ENCODE measurements around the gene EEF2. TPM values are rescaled to one million over a fixed set of nuclear protein-coding genes. Genes with fewer than 3 reads are reported as not detected.

Gene EEF2
- polyA plus RNA-seq (ENCODE audit: insufficient read length in 12 of 12) = 1,000 to 10,000 TPM in 11 of 12 donors, 100 to 1,000 TPM in 1; 901 to 3,153 (median 2,321) TPM
- long read RNA-seq, donor 1, transcript EEF2-204 (4 exons, 581 nt) = minor isoform, 7 of 1,587 reads
- long read RNA-seq, donor 1, transcript EEF2-203 (2 exons, 218 nt) = minor isoform, 7 of 1,587 reads
- long read RNA-seq, donor 1, transcript EEF2-202 (2 exons, 580 nt) = minor isoform, 8 of 1,587 reads
- long read RNA-seq, donor 1, transcript EEF2-201 (15 exons, 3,164 nt) = major isoform, 207 of 1,587 reads
- long read RNA-seq, donor 1, partial matches to known transcripts = 1,353 of 1,587 reads
- long read RNA-seq, donor 1, other reads (novel, unspliced or antisense) = 5 of 1,587 reads
- long read RNA-seq, donor 2, transcript EEF2-202 (2 exons, 580 nt) = minor isoform, 13 of 1,503 reads
- long read RNA-seq, donor 2, transcript EEF2-204 (4 exons, 581 nt) = minor isoform, 6 of 1,503 reads
- long read RNA-seq, donor 2, transcript EEF2-201 (15 exons, 3,164 nt) = major isoform, 467 of 1,503 reads
- long read RNA-seq, donor 2, transcript EEF2-203 (2 exons, 218 nt) = minor isoform, 5 of 1,503 reads
- long read RNA-seq, donor 2, partial matches to known transcripts = 989 of 1,503 reads
- long read RNA-seq, donor 2, other reads (novel, unspliced or antisense) = 23 of 1,503 reads
- long read RNA-seq, donor 3, transcript EEF2-202 (2 exons, 580 nt) = minor isoform, 5 of 676 reads
- long read RNA-seq, donor 3, transcript EEF2-201 (15 exons, 3,164 nt) = major isoform, 203 of 676 reads
- long read RNA-seq, donor 3, partial matches to known transcripts = 454 of 676 reads
- long read RNA-seq, donor 3, other reads (novel, unspliced or antisense) = 13 of 676 reads
- long read RNA-seq, donor 4, transcript EEF2-202 (2 exons, 580 nt) = minor isoform, 9 of 653 reads
- long read RNA-seq, donor 4, transcript EEF2-201 (15 exons, 3,164 nt) = major isoform, 129 of 653 reads
- long read RNA-seq, donor 4, partial matches to known transcripts = 510 of 653 reads
- long read RNA-seq, donor 4, other reads (novel, unspliced or antisense) = 0 of 653 reads
- long read RNA-seq, donor 5, transcript EEF2-201 (15 exons, 3,164 nt) = major isoform, 734 of 1,969 reads
- long read RNA-seq, donor 5, transcript EEF2-202 (2 exons, 580 nt) = minor isoform, 28 of 1,969 reads
- long read RNA-seq, donor 5, partial matches to known transcripts = 1,156 of 1,969 reads
- long read RNA-seq, donor 5, other reads (novel, unspliced or antisense) = 46 of 1,969 reads
- long read RNA-seq, donor 6, transcript EEF2-202 (2 exons, 580 nt) = minor isoform, 10 of 841 reads
- long read RNA-seq, donor 6, transcript EEF2-201 (15 exons, 3,164 nt) = major isoform, 305 of 841 reads
- long read RNA-seq, donor 6, partial matches to known transcripts = 510 of 841 reads
- long read RNA-seq, donor 6, other reads (novel, unspliced or antisense) = 13 of 841 reads
- long read RNA-seq, donor 7, transcript EEF2-201 (15 exons, 3,164 nt) = major isoform, 146 of 544 reads
- long read RNA-seq, donor 7, transcript EEF2-202 (2 exons, 580 nt) = minor isoform, 8 of 544 reads
- long read RNA-seq, donor 7, partial matches to known transcripts = 387 of 544 reads
- long read RNA-seq, donor 7, other reads (novel, unspliced or antisense) = 0 of 544 reads
- long read RNA-seq, donor 8, transcript EEF2-201 (15 exons, 3,164 nt) = major isoform, 657 of 2,020 reads
- long read RNA-seq, donor 8, transcript EEF2-202 (2 exons, 580 nt) = minor isoform, 32 of 2,020 reads
- long read RNA-seq, donor 8, partial matches to known transcripts = 1,268 of 2,020 reads
- long read RNA-seq, donor 8, other reads (novel, unspliced or antisense) = 56 of 2,020 reads
- long read RNA-seq, donor 9, transcript EEF2-202 (2 exons, 580 nt) = minor isoform, 10 of 918 reads
- long read RNA-seq, donor 9, transcript EEF2-201 (15 exons, 3,164 nt) = major isoform, 175 of 918 reads
- long read RNA-seq, donor 9, partial matches to known transcripts = 715 of 918 reads
- long read RNA-seq, donor 9, other reads (novel, unspliced or antisense) = 13 of 918 reads
- long read RNA-seq, donor 10, transcript EEF2-202 (2 exons, 580 nt) = minor isoform, 24 of 1,702 reads
- long read RNA-seq, donor 10, transcript EEF2-201 (15 exons, 3,164 nt) = major isoform, 640 of 1,702 reads
- long read RNA-seq, donor 10, partial matches to known transcripts = 1,005 of 1,702 reads
- long read RNA-seq, donor 10, other reads (novel, unspliced or antisense) = 28 of 1,702 reads
- long read RNA-seq, donor 11, transcript EEF2-201 (15 exons, 3,164 nt) = major isoform, 360 of 1,352 reads
- long read RNA-seq, donor 11, transcript EEF2-202 (2 exons, 580 nt) = minor isoform, 17 of 1,352 reads
- long read RNA-seq, donor 11, partial matches to known transcripts = 941 of 1,352 reads
- long read RNA-seq, donor 11, other reads (novel, unspliced or antisense) = 28 of 1,352 reads

DNA sequence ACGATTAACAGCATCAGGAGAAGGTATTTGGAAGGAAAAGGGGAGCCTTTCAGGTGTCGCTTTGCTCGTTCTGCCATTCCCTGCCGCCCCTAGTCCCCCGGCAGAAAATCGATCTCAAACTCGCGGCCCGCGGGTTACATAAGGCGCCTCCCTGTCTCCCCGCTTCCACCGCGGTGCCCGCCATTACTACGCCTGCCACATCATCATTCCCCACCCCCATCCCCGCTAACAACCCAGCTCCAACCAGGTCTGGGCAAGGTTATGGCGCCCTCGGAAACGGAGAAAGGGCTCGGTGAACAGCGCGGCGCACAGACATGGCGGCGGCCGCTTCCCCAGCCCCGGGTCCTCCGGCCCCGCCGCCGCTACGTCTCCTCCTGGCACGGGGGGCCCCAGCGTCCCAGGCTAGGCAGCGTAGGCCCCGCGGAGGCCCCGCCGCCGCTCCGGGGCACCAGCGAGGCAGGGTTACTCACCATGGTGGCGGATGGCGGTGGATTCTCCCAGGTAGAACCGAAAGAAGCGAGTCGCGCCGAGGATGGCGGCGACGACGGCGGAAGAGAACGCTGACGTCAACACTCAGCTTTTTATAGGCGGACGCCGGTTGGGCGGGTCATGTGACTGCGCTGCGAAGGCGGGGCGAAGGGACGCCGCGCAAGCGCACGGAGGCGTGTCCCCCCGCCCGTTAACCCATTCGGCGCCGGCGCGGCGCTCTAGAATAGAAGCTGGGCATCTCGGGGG lies at the start of gene EEF2:
TSS of gene EEF2 (minus strand) at position 556 of the 735 bp plus-strand sequence. CDS start at position 473, 83 bp downstream.
- peak; percentile 96 for DNase-seq

DNA sequence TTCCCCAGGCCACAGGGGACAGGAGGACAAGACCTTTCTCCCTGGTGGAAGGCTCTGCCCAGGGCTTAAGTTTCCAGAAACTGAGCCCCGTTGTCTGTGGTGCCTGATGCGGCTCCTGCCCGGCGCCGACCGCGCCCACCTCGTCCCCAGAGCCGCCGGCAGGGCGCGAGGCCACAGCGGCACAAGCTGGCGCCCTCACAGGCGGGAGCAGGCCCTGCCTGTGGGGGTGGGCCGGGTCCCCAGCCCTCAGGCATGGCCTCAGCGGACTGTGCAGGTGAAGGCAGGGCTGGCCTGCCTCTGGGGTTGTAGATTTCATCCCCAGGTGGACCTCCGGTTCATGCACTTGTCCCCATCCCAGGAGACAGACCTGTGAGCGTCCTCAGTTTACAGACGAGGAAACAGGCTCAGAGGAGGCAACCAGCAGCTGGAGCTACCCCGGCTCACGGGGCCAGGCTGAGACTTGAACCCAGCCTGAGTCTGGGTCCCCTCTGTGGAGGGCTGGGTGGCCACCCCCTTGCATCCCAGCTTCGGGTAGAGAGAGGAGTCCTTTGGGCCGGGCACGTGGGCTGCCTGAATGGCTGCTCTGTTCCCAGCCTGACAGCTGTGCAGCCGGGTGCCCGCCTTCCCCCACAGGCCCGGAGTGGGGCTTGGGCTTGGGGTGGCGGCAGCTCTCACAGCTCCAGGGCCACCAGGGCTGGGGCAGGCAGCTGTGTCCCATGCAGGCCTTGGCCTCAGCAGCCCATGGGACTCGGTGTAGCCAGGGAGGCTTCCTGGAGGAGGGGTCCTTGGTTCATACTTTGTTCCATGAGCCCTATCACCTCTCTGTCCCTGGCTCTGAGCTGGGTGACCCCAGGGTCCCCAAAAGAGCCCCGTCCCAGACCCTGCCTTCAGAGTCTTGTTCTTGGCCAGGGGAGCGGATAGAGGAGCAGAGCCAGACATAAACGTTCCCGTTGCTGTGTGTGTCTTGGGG lies 49.1 kb upstream of the EEF2 start:
- no peak for DNase-seq

DNA sequence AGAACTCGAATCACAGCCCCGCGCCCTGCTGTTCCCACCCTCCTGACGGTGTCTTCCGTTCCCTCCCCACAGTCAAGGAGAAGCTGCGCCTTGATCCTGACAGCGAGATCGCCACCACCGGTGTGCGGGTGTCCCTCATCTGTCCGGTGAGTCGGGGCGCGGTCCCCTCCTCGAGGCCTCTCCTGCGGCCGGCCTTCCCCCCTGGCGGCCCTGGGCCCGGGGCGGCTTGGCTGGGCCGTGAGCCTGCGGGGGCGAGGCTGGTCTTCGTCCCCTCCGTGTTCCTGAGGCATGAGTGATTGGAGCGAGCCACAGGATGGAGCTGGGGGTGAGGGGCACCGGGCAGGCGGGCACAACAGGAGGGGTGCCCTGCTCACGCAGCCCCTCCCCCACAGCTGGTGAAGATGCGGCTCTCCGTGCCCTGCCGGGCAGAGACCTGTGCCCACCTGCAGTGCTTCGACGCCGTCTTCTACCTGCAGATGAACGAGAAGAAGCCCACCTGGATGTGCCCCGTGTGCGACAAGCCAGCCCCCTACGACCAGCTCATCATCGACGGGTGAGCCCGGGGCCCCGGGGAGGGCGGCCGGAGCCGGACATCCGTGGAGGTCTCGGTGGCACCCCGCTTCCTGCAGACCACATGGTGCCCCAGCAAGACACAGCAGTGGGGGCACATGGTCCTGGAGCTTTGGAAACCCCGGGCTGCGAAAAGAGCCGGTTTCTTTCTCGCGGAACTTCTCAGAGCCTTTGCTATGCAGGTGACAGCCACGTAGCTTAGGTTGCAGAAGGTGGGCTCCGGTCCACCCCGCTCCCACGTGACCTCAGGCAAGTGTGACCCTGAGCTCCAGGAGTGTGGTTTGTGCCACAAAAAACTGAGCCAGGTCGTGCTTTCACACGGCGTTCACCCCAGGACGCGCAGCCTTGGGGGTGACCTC lies 48.0 kb upstream of the EEF2 start:
- no peak for DNase-seq

DNA sequence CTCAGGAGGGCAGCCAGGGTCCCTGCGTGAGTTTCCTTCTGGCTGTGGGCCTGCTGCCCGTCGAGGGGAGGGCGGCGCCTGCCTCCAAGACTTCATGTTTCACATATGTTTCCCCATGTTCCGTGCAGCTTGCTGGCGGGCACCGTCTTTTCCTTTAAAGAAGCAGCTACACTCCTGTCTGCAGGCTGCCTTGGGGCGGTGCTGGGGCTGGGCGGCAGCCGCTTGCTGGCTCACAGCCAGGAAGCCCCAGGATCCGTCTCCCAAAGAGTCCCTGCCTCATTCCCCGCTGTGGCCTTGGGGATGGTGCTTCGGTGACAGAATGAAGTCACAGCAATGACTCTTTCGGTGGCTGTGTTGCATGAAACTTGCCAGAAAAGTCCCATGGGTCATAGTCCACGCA lies 47.2 kb upstream of the EEF2 start:
- no peak for DNase-seq

DNA sequence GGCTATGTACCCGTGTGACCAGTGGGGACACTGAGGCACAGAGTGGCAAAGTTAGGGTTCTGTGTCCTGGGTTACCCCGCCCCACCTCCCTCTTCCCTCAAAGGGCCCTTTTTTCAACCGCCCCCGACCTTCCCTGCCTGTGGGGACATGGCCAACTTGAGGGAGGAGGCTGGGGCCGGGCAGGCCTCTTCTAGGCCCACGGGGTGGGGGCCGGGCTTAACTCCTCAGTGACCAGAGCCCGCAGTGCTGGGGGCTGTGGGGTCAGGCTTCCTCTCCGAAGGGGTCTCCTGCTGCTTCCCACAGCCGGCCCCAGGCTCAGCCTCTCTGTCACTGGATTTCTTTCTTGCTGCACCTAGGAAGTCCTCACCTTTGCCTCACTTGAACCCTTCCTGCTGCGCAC lies 46.2 kb upstream of the EEF2 start:
- DNase-seq = no peak

DNA sequence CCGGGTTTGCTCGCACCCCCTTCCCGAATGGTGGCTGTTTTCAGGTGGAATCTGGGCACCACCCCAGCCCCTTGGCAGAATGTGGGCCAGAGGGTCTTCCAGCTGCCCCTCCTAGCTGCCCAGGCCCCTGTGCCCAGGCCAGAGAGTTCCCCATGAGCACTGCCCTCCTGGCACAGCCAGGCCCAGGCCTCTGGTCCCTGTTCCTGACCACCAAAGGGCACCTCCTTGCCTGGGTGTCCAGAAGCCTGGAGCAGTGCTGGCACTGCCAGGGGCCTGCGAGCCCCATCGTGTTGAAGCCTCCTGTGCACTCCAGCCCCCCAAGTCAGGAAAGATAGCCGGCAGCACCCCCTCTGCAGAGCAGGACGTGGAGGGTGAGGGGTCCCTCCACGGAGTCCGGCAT lies 45.7 kb upstream of the EEF2 start:
- no peak for DNase-seq

DNA sequence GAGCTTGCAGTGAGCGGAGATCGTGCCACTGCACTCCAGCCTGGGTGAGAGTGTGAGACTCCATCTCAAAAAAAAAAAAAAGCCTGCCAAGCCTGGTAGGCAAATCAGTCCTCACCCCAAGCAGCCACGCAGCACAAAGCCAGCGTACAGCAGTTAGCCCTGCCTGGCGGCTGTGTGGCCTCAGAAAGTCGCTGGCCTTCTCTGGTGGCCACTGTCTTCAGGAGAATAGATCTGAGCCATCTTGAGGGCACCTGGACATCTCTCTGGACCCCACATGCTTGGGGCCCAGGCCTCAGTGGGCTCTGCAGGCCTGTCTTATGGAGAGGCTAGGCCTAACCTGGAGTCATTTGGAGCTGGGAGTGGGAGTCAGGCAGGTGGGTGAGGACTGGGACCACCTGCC lies 45.3 kb upstream of the EEF2 start:
- DNase-seq = no peak

DNA sequence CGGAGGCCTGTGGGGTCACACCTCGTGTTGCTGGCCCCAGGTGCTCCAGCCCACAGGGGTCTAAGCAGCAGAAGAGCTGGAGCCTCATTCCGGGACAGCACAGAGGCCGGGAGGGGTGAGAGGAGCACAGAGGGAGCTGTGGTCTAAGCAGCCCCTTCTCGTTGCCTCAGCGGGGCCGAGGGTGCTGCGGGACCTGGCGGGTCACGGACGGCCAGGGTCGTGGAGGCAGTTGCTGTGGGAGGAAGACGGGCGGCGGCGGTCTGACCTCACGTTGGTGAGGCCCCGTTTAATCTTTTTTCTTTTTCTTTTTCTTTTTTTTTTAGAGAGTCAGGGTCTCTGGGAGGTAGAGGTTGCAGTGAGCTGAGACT lies 44.0 kb upstream of the EEF2 start:
- DNase-seq = no peak

DNA sequence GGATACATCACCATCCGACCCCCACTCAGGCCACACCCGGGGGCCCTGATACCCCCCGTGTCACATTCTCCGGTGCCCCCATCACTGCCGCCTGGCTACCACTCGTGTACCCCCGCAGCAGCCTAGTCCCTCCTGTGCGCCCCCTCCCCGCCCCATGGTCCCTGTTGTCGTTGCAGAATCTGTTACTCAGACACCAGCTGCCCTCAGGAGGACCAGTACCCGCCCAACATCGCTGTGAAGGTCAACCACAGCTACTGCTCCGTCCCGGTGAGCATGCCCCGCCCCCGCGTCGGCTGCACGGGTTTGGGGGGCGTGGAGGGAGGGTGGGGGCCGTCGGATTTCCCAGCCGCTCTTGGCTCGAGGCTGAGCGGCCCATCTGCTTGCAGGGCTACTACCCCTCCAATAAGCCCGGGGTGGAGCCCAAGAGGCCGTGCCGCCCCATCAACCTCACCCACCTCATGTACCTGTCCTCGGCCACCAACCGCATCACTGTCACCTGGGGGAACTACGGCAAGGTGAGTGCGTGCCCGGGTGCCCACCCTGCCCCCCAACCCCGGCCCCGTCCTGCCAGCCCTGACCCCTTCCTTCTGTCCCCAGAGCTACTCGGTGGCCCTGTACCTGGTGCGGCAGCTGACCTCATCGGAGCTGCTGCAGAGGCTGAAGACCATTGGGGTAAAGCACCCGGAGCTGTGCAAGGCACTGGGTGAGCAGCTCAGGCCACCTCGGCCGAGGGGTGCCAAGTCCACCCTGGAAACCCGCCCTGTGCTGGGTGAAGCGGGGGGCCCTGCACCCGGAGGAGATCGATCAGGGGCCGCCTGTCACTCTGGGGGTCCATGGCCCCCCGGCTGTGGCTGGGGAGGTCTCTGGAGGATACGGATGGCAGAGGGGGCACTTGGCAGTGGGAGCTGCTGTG lies 43.3 kb upstream of the EEF2 start:
- DNase-seq = no peak

DNA sequence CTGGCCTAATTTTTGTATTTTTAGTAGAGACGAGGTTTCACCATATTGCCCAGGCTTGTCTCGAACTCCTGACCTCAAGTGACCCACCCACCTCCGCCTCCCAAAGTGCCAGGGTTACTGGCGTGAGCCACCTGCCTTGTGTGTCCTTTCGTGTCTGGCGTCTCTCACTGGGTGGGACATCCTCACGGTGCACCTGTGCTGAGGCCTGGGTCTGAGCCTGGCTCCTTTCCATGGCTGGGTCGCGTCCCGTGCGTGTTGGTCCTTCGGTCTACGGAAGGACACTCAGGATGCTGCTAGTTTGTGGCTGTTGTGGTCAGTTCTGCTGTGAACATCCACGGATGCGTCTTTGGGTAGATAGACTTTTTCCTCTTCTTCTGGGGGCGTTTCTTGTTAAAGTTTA lies 41.9 kb upstream of the EEF2 start:
- no peak for DNase-seq

DNA sequence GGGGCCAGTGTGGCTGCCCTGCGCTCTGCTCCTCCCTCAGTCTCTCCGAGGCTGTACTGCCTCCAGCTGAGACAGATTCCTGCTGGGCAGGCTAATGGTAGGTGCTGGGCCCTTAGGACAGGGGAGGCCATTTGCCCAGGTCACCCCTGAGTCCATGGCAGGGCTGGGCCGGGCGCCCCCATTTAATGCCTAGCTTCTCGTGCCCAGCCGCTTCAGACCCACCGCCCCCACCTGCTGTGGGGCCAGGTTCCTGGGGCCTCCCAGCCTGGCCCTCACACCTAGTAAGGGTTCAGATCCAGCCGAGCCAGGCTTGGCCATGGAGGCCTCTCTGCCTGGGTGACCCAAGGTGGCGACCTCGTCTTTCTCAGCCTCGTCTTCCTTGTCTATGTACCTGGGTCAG lies 40.1 kb upstream of the EEF2 start:
- DNase-seq = no peak

DNA sequence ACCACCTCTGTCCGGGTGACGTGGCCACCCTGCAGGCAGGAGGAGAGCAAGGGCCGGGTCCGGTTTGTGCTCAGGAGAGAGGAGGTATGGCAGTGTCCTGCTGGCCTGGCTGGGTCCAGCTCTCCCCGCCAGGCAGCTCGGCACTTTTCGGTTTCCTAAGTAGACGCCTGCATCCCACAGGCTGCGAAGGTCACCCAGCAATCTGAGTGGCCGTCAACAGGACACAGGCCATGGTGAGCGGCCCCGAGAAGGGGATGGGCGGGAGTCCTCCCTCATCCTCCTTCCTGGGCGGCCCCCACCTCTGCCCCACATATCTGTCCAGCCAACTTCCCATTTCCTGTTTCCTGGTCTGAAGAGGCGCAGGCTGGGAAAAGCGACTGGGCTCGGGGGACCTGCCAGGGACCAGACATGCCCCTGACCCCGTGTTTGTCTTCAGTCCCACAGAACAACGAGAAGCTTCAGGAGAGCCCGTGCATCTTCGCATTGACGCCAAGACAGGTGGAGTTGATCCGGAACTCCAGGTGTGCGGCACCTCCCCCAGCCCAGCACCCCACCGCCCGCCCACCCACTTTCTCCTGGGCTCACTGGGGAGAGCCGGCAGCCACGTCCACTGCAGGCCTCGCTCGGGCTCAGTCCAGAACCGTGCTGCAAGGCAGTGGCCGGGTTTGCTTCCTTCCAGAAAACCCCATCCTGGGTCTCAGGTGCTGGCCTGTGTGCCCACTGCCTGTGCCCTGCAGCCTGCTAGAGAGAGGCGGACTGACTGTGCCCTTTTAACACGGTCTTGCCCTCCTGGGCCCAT lies 38.5 kb upstream of the EEF2 start:
- DNase-seq = no peak

DNA sequence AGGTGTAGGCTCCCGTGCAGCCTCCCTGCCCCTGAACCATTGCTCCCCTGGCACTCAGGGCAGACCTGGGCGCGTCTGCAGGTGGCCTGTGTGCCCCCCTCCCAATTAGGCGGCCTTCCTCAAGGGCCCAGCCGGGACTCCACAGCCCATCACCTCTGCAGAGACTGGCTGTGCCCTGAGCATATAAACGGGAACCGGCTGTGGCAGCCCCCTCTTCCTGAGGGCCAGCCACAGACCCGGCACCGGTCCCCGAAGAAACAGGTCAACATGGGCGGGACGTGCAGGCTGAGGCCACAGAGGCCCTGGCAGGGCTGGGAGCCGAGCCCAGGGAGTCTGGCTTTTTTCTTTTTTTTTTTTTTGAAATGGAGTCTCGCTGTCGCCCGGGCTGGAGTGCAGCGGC lies 34.3 kb upstream of the EEF2 start:
- DNase-seq = no peak

DNA sequence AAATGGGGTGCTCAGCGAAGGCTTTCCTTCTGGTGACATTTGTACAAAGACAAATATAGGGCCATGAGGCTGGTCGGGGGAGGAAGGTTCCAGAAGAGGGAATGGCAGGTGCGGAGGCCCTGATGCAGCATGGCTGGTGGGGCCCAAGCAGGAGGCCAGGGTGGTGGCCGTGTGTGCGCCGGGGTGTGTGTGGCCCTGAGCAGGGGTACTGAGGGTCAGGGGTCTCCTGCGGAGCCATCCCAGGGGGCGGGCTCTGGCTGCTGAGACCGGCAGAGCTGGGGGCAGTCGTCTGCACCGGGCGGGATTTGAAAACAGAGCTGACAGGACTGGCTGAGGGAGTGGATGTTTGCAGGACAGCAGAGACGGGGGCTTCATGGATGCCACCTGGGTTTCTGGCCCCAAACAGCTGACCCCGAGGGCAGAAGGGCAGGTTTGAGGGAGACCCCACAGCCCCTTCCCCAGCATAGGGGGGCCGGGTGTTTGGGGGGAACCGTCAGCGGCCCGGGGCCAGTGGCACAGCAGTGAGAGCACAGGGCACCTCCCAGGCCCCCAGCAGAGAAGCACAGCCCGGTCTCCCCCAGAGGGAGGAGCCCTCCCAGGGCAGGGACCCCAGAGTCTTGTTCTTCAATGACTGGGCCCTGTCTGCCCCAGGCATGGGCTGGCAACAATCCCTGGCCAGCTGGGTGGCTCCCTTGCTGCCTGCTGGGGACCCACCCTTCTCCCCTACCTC lies 33.7 kb upstream of the EEF2 start:
- no peak for DNase-seq
